SIG-M5 (cell line): ENCODE results near the gene TRIM74.
"Not testable (repeated sequence)": the region's sequence is repeated elsewhere in the genome, so short reads cannot be mapped to it uniquely, and the experiment has no call there.

ENCODE experiments used
- DNase-seq: peaks from one replicate; lab custom pipeline; 2025; lab: John Stamatoyannopoulos, UW

The TRIM74 gene

GRCh38 chr7:72954563-72955198, 14.6 kb downstream of the TRIM74 start:
- not testable (repeated sequence) for DNase-seq

GRCh38 chr7:72953901-72954562, 15.2 kb downstream of the TRIM74 start:
- not testable (repeated sequence) for DNase-seq

- DNase-seq = not testable (repeated sequence)
These were observed 18.8 kb downstream of the TRIM74 start for GRCh38 chr7:72950432-72950831.

DNA sequence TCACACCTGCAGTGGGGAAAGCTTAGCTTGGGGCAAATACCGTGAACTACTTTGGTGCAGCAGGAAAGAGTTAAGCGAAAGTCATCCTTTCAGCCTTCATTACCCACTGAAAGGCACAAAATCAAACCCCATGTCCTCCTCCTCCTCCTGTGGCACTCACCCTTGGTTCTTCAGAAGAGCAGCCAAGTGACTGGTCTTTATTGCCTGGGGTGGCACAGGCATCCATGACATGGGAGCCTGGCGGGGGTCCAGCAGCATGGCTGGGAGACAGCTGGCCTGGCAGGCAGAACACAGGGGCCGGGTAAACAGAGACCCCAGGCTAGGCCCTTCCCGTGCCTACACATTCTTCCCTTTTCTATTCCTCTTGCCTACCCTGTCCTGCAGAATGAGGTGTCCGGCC, 19.6 kb downstream of the TRIM74 start:
- not testable (repeated sequence) for DNase-seq

- DNase-seq = not testable (repeated sequence)
These were observed 20.0 kb downstream of the TRIM74 start for GRCh38 chr7:72949276-72949675.

DNA sequence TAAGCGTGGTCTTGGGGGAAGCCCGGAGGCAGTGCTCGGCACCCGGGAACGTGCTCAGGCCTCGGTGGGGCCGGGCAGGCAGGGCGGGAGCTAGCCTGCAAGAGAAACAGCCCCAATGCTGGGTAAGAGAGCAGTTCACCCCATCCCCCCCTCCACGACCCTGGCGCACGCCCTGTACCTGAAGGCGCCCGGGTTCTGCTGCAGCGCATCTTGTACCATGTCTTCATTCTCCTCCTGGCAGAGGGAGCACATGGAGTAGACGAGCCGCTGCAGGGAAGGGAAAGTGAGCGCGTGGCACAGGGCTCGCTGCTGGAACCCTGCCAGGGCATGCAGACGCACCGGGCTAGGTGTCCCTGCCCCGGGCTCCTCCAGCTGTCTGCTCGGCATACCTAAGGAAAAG, 20.6 kb downstream of the TRIM74 start:
- not testable (repeated sequence) for DNase-seq

DNA sequence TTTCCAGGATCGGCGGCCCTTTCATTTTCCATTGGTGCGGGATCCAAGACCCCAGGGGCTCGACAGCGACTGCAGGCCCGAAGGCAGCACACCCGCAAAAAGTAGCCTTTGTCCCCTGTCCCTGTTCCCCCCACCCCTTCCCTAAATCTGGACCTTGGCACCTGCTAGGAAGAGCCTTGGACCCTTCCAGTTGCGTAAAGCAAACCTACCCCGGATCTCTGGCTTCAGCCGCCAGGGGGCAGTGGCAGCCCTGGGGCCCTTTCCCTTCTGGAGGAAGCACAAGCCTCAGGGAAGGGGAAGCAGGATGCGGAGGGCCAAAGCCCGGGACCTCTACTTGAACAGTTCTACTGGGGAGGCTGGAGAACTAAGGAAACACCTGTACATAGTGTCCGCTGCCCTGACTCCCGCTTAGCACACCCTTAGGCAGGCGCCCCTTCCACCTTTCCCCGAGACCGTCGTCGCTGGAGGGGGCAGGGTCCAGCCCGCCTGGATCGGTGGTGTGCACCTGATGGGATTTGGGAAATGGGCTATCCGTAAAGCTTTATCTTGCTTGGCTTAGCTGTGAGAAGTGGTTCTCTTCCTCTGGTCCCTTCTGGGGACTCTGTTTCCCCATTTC, 23.0 kb downstream of the TRIM74 start:
- not testable (repeated sequence) for DNase-seq

DNA sequence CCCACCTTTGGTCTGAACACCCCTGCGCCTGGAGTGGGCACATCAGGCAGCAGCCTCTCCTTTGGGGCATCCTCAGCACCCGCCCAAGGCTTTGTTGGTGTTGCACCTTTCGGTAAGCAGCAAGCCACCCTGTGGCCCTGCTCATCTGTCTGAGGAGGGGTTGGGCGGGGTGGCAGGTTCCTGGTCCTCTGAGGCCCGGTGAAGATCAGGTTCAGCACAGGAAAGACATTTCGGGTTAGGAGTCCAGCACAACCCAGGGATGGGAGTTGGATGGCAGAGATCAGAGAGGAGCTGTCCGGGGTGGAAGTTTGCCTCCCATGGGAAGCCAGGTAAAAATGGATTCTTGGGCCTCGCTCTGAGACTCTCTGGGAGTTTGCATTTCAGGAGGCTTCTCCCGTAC, 23.7 kb downstream of the TRIM74 start:
- not testable (repeated sequence) for DNase-seq

DNA sequence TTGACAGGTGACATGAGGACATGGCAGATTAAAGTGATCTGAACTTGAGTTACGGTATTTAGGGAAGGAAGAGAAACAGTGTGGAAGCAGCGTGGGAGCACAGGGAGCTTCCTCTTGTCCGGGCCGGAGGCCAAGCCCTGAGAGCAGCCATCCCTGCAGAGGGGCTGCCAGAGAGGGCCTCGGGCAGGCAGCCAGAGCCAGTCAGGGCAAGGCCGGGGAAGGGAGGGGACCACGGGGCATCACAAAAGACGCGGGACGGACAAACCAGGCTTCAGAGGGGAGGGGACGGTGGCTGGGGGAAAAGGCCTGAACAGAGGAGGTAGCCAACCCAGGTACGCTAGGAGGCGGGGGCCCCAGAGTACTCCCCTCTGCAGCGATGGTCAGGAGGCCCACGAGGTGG, 24.3 kb downstream of the TRIM74 start:
- DNase-seq = not testable (repeated sequence)

DNA sequence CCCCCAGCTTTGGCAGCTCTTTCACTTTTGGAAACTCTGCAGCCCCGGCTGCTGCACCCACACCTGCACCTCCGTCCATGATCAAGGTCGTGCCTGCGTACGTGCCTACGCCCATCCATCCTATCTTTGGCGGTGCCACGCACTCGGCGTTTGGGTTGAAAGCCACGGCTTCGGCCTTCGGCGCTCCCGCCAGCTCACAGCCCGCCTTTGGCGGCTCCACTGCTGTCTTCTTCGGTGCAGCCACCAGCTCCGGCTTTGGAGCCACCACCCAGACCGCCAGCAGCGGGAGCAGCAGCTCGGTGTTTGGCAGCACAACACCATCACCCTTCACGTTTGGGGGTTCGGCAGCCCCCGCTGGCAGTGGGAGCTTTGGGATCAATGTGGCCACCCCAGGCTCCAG, 26.3 kb downstream of the TRIM74 start:
- DNase-seq = not testable (repeated sequence)

DNA sequence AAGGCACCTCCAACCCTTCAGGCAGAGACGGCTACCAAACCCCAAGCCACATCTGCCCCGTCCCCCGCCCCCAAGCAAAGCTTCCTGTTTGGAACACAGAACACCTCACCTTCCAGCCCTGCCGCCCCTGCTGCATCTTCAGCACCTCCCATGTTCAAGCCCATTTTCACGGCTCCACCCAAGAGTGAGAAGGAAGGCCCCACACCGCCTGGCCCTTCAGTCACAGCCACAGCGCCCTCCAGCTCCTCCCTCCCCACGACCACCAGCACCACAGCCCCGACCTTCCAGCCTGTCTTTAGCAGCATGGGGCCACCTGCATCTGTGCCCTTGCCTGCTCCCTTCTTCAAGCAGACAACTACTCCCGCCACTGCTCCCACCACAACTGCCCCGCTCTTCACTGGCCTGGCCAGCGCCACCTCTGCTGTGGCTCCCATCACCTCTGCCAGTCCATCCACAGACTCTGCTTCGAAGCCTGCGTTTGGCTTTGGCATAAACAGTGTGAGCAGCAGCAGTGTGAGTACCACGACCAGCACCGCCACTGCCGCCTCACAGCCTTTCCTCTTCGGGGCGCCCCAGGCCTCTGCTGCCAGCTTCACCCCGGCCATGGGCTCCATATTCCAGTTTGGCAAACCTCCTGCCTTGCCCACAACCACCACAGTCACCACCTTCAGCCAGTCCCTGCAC, 27.1 kb downstream of the TRIM74 start:
- not testable (repeated sequence) for DNase-seq

DNA sequence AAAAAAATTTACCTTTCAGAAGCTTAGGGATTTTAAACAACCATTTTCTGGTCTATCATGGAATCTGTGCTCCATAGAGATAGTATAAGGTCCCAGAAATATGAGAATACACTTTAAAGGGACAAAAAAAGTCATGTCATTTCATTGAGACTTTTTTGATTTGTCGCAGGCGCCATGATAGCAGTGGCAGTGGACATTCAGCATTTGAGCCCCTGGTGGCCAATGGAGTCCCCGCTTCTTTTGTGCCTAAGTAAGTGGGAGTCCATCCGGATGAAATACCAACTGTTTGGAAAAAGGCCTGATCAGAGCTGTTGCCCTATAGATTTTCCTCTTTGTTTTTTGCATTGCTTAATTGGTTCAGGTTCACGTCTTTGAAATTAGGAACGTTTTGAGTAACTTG, 41.0 kb downstream of the TRIM74 start:
- DNase-seq = not testable (repeated sequence)

DNA sequence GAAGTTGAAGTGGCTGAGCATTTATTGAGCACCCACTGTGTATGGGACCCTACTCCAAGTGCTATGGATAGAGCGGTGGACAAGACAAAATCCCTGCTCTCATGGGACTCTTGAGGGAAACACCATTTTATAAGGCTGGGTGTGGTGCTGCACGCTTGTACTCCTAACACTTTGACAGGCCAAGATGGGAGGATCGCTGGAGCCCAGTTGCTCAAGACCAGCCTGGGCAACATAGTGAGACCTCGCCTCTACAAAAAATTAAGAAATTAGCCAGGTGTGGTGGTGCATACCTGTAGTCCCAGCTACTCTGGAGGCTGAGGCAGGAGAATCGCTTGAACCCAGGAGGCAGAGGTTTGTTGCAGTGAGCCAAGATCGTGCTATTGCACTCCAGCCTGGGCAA, 41.5 kb downstream of the TRIM74 start:
- DNase-seq = not testable (repeated sequence)

DNA sequence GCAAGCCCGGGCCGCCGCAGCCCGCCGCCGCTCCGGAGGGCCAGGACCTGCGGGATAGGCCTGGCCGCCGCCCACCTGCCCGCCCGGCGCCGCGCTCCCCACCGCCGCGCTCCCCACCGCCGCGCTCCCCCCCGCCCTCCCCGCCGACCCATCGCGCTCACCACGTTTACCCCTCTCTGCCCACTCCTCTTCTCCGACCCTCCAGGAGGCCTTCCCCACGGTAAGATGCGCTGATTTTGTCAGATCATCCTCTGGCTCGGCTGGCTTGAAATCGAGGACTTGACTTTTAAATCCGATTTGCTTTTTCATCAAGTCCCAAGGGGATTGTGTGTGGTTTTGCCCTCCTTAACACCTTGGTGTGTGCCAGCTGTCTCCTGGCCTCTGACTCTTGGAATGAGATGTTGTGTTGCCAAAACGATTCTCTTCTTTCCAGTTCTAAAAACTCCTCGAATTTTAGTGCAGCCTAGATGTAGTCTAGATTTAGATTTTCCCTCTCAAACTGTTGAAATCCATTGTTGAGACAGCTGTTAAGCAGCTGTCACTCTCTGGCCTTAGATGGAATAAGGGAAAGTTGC, 43.6 kb downstream of the TRIM74 start:
- no peak for DNase-seq

- DNase-seq = peak; percentile 7
These were observed 44.3 kb downstream of the TRIM74 start, which contains the start of gene POM121 for GRCh38 chr7:72924733-72925545. TSS of gene POM121 (plus strand) at chr7:72925095. CDS start at chr7:72925122, 27 bp downstream.

DNA sequence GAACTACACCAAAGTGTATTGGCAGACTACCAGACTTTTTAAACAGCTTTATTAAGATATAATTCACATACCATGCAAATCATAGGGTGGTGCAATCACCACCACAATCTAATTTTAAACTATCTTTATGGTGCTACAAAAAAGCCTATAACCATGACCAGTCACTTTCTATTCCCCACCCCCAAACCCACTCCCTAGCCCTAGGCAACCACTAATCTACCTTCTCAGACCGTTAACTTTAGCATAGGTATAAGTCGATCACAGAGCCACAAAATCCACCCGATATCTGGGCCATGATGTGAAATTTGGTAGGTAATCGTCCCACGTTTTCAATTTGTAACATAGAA, 44.9 kb downstream of the TRIM74 start:
- DNase-seq = peak; percentile 12

- no peak for DNase-seq
These were observed 50.0 kb downstream of the TRIM74 start for GRCh38 chr7:72919256-72919775.

DNA sequence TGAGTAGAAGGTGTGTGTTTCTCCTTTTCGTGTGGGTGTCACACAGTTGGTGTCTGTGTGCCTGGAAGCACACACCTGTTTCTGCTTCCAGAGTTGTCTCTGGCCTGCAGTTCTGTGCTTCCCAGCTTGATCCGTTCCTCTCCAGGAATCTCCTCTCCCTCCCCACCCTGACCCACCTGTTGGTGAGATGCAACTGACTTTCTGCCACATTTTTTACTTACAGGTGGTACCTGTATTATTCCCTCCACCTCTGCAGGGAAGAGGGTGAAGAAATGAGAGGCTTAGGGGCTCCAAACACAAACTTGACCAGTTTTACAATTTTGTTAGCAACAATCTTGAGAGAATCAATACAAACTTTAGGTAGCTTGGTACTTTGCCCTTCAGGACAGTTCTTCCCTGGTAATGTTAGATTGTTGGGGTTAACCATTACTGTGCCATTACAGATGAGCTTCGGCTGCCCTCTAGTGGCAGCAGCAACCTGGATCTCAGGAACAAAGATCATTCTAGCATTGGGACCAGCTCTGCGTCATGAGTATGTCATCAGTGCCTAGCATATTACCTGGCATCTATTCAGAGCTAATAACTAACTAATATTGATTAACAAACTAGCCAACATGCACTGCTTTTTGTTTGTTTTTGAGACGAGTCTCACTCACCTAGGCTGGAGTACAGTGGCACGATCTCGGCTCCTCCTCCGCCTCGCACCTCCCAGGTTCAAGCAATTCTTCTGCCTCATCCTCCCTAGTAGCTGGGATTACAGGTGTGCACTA, 54.3 kb downstream of the TRIM74 start:
- DNase-seq = not testable (repeated sequence)

- not testable (repeated sequence) for DNase-seq
These were observed 55.5 kb downstream of the TRIM74 start for GRCh38 chr7:72913750-72914149.

DNA sequence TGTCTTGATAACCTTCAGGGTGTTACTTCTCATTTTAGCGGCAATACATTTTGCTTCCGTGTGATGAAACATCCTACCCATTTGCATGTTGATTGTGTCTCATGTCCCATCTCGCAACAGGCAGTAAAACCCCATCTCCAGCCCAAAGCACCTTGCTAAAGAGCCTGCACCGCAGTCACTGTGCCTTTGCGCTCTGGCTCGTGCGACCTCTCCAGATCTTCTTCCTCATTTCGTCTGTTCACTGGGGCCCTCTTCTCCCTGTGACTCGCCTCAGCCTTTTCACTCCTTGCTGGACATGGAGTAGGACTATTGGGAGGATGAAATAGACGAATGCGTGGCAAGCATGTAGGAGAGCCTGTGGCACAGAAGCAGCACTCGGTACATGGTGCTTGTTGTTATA, 57.9 kb downstream of the TRIM74 start:
- DNase-seq = not testable (repeated sequence)
